Measurements from ENCODE around the gene HORMAD1. TPM values are rescaled to one million over a fixed set of nuclear protein-coding genes. Genes with fewer than 3 reads are reported as not detected.
"Not testable (repeated sequence)": the region's sequence is repeated elsewhere in the genome, so short reads cannot be mapped to it uniquely, and the experiment has no call there.

The HORMAD1 gene, protein sequence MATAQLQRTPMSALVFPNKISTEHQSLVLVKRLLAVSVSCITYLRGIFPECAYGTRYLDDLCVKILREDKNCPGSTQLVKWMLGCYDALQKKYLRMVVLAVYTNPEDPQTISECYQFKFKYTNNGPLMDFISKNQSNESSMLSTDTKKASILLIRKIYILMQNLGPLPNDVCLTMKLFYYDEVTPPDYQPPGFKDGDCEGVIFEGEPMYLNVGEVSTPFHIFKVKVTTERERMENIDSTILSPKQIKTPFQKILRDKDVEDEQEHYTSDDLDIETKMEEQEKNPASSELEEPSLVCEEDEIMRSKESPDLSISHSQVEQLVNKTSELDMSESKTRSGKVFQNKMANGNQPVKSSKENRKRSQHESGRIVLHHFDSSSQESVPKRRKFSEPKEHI
- total RNA-seq, result under 1 TPM in 2 of 4 donors, not detected in 2; 0.67 to 0.93 TPM

DNA sequence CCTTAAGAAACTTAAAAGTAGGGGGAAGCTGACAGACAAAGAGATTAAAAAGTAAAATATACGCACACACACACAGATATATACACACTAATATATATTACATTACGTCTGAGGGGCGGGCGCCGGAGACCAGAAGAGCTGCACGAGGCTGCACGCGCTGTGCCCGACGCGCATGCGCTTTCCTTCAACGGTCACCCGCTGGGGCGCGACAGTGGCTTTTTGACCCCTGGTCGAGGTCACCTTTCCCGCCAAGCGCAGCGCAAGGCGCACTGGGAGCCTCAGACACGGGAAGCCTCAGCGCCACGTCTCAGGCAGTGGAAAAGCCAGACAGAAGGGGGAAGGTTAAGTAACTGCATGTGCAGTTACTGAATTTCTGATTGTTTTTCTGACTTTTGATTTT, at the start of gene HORMAD1:
Gene HORMAD1 (minus strand): TSS at position 193 of the 400 bp plus-strand sequence. CDS start 1,390 bp downstream, outside the sequence.
- WGBS, 2 donors, result 96 to 97% methylated on average over 24 of the region's 24 CpGs
- intact Hi-C loops (cut with DNase I), result no loop called here
- Histone ChIP-seq H3K4me3 (replicated peaks in 1 of 3) (no peak within 1 kb of the TSS), H3K4me1 (no peaks in the 10 kb centered on the region), H3K9me3 (no peaks in the 10 kb centered on the region), H3K36me3 (no peaks in the 10 kb centered on the region), H3K27ac (no peak within 1 kb of the TSS), H3K27me3 (no peaks in the 10 kb centered on the region)
- TF ChIP-seq POLR2A (IDR thresholded peaks at IDR 0.05), result no peak
- TF ChIP-seq, protein P1, sequence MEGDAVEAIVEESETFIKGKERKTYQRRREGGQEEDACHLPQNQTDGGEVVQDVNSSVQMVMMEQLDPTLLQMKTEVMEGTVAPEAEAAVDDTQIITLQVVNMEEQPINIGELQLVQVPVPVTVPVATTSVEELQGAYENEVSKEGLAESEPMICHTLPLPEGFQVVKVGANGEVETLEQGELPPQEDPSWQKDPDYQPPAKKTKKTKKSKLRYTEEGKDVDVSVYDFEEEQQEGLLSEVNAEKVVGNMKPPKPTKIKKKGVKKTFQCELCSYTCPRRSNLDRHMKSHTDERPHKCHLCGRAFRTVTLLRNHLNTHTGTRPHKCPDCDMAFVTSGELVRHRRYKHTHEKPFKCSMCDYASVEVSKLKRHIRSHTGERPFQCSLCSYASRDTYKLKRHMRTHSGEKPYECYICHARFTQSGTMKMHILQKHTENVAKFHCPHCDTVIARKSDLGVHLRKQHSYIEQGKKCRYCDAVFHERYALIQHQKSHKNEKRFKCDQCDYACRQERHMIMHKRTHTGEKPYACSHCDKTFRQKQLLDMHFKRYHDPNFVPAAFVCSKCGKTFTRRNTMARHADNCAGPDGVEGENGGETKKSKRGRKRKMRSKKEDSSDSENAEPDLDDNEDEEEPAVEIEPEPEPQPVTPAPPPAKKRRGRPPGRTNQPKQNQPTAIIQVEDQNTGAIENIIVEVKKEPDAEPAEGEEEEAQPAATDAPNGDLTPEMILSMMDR (IDR thresholded peaks at IDR 0.05), result no peak
- no peak for DNase-seq

DNA sequence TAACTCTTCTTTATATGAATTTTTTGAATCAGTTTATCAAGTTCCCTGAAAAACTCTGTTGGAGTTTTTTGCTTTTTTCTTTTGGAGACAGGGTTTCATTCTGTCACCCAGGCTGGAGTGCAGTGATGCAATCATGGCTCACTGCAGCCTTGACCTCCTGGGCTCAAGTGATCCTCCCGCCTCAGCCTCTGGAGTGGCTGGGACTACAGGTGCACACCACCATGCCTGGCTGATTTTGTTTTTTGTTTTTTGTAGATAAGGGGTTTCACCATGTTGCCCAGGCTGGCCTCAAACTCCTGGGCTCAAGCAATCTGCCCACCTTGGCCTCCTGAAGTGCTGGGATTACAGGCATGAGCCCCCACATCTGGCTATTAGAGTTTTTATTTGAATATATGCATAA, 47.0 kb upstream of the HORMAD1 start:
- 71 to 100% methylated on average over 1 of the region's 1 CpG for WGBS, 2 donors
- H3K27ac ChIP-seq; H3K36me3 ChIP-seq; intact Hi-C loops (cut with DNase I); H3K4me3 ChIP-seq (replicated peaks in 1 of 3); H3K9me3 ChIP-seq; H3K27me3 ChIP-seq; DNase-seq: not testable (repeated sequence)
- H3K4me1 ChIP-seq, result peaks cover 0 to 11% of the 10 kb centered on the region in 2 donors

DNA sequence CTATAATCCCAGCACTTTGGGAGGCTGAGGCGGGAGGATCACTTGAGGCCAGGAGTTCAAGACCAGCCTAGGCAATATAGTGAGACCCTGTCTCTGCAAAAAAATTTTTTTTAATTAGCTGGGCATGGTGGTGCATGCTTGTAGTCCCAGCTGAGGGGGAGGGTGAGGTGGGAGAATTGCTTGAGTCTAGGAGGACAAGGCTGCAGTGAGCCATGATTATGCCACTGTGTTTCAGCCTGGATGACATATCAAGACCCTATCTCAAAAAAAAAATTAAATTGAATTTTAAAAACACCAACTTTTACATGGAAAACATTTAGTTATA, 45.2 kb upstream of the HORMAD1 start:
- H3K27ac ChIP-seq, result peak overlapping the region in 2 of 3 donors; percentile 18 to 49
- H3K4me3 ChIP-seq (replicated peaks in 1 of 3); H3K36me3 ChIP-seq; H3K9me3 ChIP-seq; intact Hi-C loops (cut with DNase I); H3K27me3 ChIP-seq; DNase-seq: not testable (repeated sequence)
- 85 to 86% methylated on average over 1 of the region's 1 CpG for WGBS, 2 donors
- peaks cover 0 to 11% of the 10 kb centered on the region in 2 donors for H3K4me1 ChIP-seq

DNA sequence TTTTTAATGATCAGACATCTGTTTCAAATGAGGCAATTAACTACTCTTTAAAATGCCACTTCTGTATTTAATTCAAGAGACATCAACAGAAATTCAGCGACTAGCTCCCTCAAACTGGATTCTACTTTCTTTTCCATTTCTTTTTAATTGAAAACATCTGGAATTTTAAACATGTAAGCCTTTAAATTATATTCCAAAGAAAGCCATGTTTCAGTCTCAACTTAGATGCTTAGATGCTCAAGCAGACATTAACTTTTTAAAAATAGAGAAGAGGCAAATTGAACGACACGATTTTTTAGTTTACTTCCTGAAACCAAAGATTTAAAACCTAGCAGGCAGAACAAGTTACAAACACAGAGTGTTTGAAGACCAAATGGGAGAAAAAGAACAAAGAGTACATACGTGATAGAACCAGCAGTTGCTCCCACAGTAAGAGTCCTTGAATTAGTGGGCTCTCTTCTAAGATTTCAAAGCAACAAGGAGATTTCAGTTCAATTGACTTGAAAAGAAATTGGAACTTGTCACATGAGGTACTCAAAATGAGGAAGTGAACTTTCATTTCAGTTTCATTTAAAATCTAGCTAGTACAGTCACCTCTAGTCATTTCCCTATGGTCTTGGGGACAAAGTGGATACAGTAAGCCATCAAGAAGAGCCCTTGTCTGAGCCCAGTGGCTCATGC, 44.7 kb upstream of the HORMAD1 start, which contains the start of gene CTSS:
Gene CTSS (minus strand): TSS at position 483 of the 681 bp plus-strand sequence. CDS start 1,015 bp downstream, outside the sequence.
- H3K27me3 ChIP-seq, result no peaks in the 10 kb centered on the region
- H3K27ac ChIP-seq, result peak within 1 kb of the TSS in 2 of 3 donors; percentile 18 to 49
- no peak for TF ChIP-seq POLR2A (IDR thresholded peaks at IDR 0.05)
- TF ChIP-seq, protein P1 (IDR thresholded peaks at IDR 0.05), result no peak
- intact Hi-C loops (cut with DNase I), result no loop called here
- peaks cover 0 to 11% of the 10 kb centered on the region in 2 donors for H3K4me1 ChIP-seq
- H3K4me3 ChIP-seq (replicated peaks in 1 of 3), result peak within 1 kb of the TSS in 1 of 3 donors; percentile 0
- no peak for DNase-seq
- no peaks in the 10 kb centered on the region for H3K36me3 ChIP-seq
- WGBS, 2 donors, result 25 to 30% methylated on average over 4 of the region's 4 CpGs
- no peaks in the 10 kb centered on the region for H3K9me3 ChIP-seq

DNA sequence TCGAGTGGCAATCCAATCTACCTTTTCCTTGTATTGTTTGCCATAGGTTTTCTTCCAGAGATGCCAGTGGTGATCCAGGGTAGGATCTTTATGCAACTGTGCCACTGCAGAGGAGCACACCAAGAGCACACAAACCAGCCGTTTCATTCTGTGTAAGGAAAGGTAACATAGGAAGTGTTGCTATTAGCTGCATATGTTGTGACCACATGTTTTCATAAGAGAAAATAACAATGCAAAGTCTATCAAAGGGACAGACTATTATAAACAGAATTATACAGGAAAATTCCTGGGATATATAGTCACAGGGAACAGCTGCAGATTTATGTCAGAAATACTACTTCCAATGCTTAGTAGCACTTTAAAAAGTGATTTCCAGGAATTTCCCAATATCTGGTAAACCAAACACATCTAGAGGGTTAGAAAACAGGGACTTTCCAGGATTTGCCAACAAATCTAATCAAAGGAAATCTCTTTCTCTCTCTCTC, 44.0 kb upstream of the HORMAD1 start:
- Histone ChIP-seq H3K4me3 (replicated peaks in 1 of 3) (peak overlapping the region in 1 of 3 donors; percentile 0), H3K9me3 (no peaks in the 10 kb centered on the region), H3K4me1 (peaks cover 0 to 11% of the 10 kb centered on the region in 2 donors), H3K27me3 (no peaks in the 10 kb centered on the region), H3K36me3 (no peaks in the 10 kb centered on the region), H3K27ac (peak overlapping the region in 1 of 3 donors; percentile 18)
- intact Hi-C loops (cut with DNase I), result no loop called here
- no peak for TF ChIP-seq POLR2A (IDR thresholded peaks at IDR 0.05)
- TF ChIP-seq, protein P1 (IDR thresholded peaks at IDR 0.05), result no peak
- 51 to 62% methylated on average over 2 of the region's 2 CpGs for WGBS, 2 donors
- no peak for DNase-seq

DNA sequence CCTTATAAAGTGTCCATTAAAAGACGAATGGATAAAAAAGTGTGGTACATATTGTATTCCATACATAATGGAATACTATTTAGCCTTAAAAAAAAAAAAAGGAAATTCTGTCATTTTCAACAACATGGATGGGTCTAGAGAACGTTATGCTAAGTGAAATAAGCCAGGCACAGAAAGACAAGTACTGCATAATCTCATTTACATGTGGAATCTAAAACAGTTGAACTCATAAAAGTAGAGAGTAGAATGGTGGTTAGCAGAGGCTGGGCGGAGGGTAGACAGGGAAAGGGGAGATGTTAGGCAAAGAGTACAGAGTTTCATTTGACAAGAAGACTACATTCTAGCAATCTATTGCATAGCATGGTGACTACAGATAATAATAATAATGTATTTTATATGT, 42.3 kb upstream of the HORMAD1 start:
- Histone ChIP-seq H3K27me3 (no peaks in the 10 kb centered on the region), H3K4me1 (peaks cover 0 to 11% of the 10 kb centered on the region in 2 donors), H3K27ac (no peak overlapping the region), H3K36me3 (no peaks in the 10 kb centered on the region), H3K9me3 (no peaks in the 10 kb centered on the region), H3K4me3 (replicated peaks in 1 of 3) (no peak overlapping the region)
- intact Hi-C loops (cut with DNase I), result no loop called here
- WGBS, 2 donors, result 88 to 91% methylated on average over 3 of the region's 3 CpGs
- TF ChIP-seq, protein P1 (IDR thresholded peaks at IDR 0.05), result no peak
- TF ChIP-seq POLR2A (IDR thresholded peaks at IDR 0.05), result no peak
- DNase-seq, result no peak
